ENCODE results near the gene CCT2. TPM values are rescaled to one million over a fixed set of nuclear protein-coding genes. Genes with fewer than 3 reads are reported as not detected.

Gene CCT2
- polyA plus RNA-seq (2013, experiment 1 of 2; ENCODE audit: insufficient read length), result 164 TPM
- polyA plus RNA-seq (2013, experiment 2 of 2; ENCODE audit: insufficient read length), result 178 TPM

GRCh38 chr12:69585189-69586062 lies at the start of gene CCT2:
Gene CCT2 (plus strand): TSS chr12:69585459. CDS start chr12:69585522, 63 bp downstream.
- peak; percentile 95 for DNase-seq

GRCh38 chr12:69540987-69541386 lies 44.3 kb upstream of the CCT2 start:
- peak; percentile 88 for DNase-seq

- no peak for DNase-seq
These were observed 41.2 kb upstream of the CCT2 start for GRCh38 chr12:69544087-69544486.

- DNase-seq, result peak; percentile 32
These were observed 40.2 kb upstream of the CCT2 start for GRCh38 chr12:69545081-69545480.

- DNase-seq, result no peak
These were observed 38.4 kb upstream of the CCT2 start for GRCh38 chr12:69546693-69547438.

- DNase-seq, result no peak
These were observed 36.6 kb upstream of the CCT2 start for GRCh38 chr12:69548687-69549086.

- no peak for DNase-seq
These were observed 34.5 kb upstream of the CCT2 start for GRCh38 chr12:69550569-69551350.

GRCh38 chr12:69553628-69554248 lies 31.5 kb upstream of the CCT2 start:
- DNase-seq, result peak; percentile 46

- DNase-seq, result peak; percentile 97
These were observed 29.8 kb upstream of the CCT2 start for GRCh38 chr12:69555461-69555860.

GRCh38 chr12:69556383-69556782 lies 28.9 kb upstream of the CCT2 start:
- DNase-seq, result no peak

- DNase-seq, result no peak
These were observed 22.0 kb upstream of the CCT2 start for GRCh38 chr12:69563166-69563762.

GRCh38 chr12:69566603-69567002 lies 18.7 kb upstream of the CCT2 start:
- no peak for DNase-seq

- DNase-seq, result no peak
These were observed 16.0 kb upstream of the CCT2 start for GRCh38 chr12:69569236-69569635.

GRCh38 chr12:69570000-69570516 lies 15.2 kb upstream of the CCT2 start:
- DNase-seq, result peak; percentile 70

- peak; percentile 58 for DNase-seq
These were observed 14.5 kb upstream of the CCT2 start for GRCh38 chr12:69570545-69571399.

GRCh38 chr12:69575346-69575745 lies 9.9 kb upstream of the CCT2 start:
- no peak for DNase-seq

GRCh38 chr12:69578283-69578682 lies 7.0 kb upstream of the CCT2 start:
- no peak for DNase-seq

GRCh38 chr12:69579029-69579428 lies 6.2 kb upstream of the CCT2 start:
- DNase-seq, result no peak

GRCh38 chr12:69580074-69580473 lies 5.2 kb upstream of the CCT2 start:
- no peak for DNase-seq

GRCh38 chr12:69583203-69583602 lies 2.1 kb upstream of the CCT2 start:
- DNase-seq, result no peak

GRCh38 chr12:69588527-69588926 lies 3.3 kb downstream of the CCT2 start:
- no peak for DNase-seq
